ENCODE measurements around the gene MITD1.
A peak's percentile ranks its signal among the peaks of the same experiment; 100 is the strongest.
"Not testable (repeated sequence)": the region's sequence is repeated elsewhere in the genome, so short reads cannot be mapped to it uniquely, and the experiment has no call there.

The MITD1 gene

GRCh38 chr2:99180755-99181623, at the start of gene MITD1, which contains the start of gene MRPL30:
TSS of gene MITD1 (minus strand) at chr2:99181058. CDS start at chr2:99180981, 77 bp downstream.
TSS of gene MRPL30 (plus strand) at chr2:99181184. CDS start at chr2:99186204, 5,020 bp downstream.
- DNase-seq: peak; percentile 94

- no peak for DNase-seq
Observed at GRCh38 chr2:99217929-99218501, 37.2 kb upstream of the MITD1 start.

- DNase-seq: no peak
Observed at GRCh38 chr2:99216096-99216495, 35.2 kb upstream of the MITD1 start.

GRCh38 chr2:99205491-99205890, 24.6 kb upstream of the MITD1 start:
- DNase-seq: no peak

GRCh38 chr2:99201959-99202678, 21.3 kb upstream of the MITD1 start:
- no peak for DNase-seq

GRCh38 chr2:99200076-99200800, 19.4 kb upstream of the MITD1 start:
- DNase-seq: no peak

- no peak for DNase-seq
Observed at GRCh38 chr2:99198103-99198841, 17.4 kb upstream of the MITD1 start.

GRCh38 chr2:99192364-99192763, 11.5 kb upstream of the MITD1 start:
- not testable (repeated sequence) for DNase-seq

GRCh38 chr2:99190548-99190947, 9.7 kb upstream of the MITD1 start:
- DNase-seq: no peak

- DNase-seq: no peak
Observed at GRCh38 chr2:99188357-99188756, 7.5 kb upstream of the MITD1 start.

- no peak for DNase-seq
Observed at GRCh38 chr2:99187011-99187410, 6.2 kb upstream of the MITD1 start.

GRCh38 chr2:99184811-99185210, 4.0 kb upstream of the MITD1 start:
- DNase-seq: no peak

GRCh38 chr2:99183025-99183424, 2.2 kb upstream of the MITD1 start:
- no peak for DNase-seq

- no peak for DNase-seq
Observed at GRCh38 chr2:99181624-99182000, 754 bp upstream of the MITD1 start.

GRCh38 chr2:99171377-99172140, 9.3 kb downstream of the MITD1 start:
- DNase-seq: no peak

GRCh38 chr2:99169534-99169933, 11.3 kb downstream of the MITD1 start:
- no peak for DNase-seq

- no peak for DNase-seq
Observed at GRCh38 chr2:99166218-99166617, 14.6 kb downstream of the MITD1 start.

- DNase-seq: no peak
Observed at GRCh38 chr2:99159594-99159993, 21.3 kb downstream of the MITD1 start.

- DNase-seq: no peak
Observed at GRCh38 chr2:99158599-99158998, 22.3 kb downstream of the MITD1 start.

GRCh38 chr2:99156891-99157290, 24.0 kb downstream of the MITD1 start:
- no peak for DNase-seq

All from SHP77 treated with DMSO at 0.1 percent for 48 hours (cell line).